Mesothelial cell of epicardium (in vitro differentiated cells): ENCODE results near the gene LCNL1. TPM values are rescaled to one million over a fixed set of nuclear protein-coding genes. Genes with fewer than 3 reads are reported as not detected.

Experiments
- DNase-seq, 2 experiments: peaks; one replicate each; pipeline ENCODE4 v3.0.0; 2021; ENCODE audit warnings: low spot score in 2 of 2; ENCODE audit not compliant: unreplicated experiment in 2 of 2
- H3K27ac Mint-ChIP-seq: 2 replicates; pipeline ENCODE4 v1.8.0; 2021; ENCODE audit warnings: mixed read lengths
- H3K27me3 Mint-ChIP-seq: 2 replicates; pipeline ENCODE4 v1.8.0; 2021; ENCODE audit warnings: low read depth, mixed read lengths
- H3K36me3 Mint-ChIP-seq: 2 replicates; pipeline ENCODE4 v1.8.0; 2021; ENCODE audit warnings: mixed read lengths
- H3K4me1 Mint-ChIP-seq: 2 replicates; pipeline ENCODE4 v1.8.0; 2021; ENCODE audit warnings: mixed read lengths
- H3K4me3 Mint-ChIP-seq: 2 replicates; pipeline ENCODE4 v1.8.0; 2021; ENCODE audit warnings: mild to moderate bottlenecking, moderate library complexity, mixed read lengths
- H3K9me3 Mint-ChIP-seq: 2 replicates; pipeline ENCODE4 v1.8.0; 2021; ENCODE audit warnings: mixed read lengths
- CTCF ChIP-seq: fragments of 200-600 bp; sonication (generic); IDR thresholded peaks from one replicate; pipeline ENCODE4 v1.5.0; 2021; ENCODE audit warnings: antibody characterized with exemption; ENCODE audit not compliant: unreplicated experiment
- total RNA-seq: library from RNA; stranded (reverse); gene quantifications from 3 replicates; pipeline ENCODE4 v1.2.1, GENCODE V29; 2021

Gene LCNL1
- total RNA-seq, 1 donor from 2014 or later = 5.5 TPM

- H3K27ac Mint-ChIP-seq = no peak overlapping the region
- no peak for DNase-seq
- TF ChIP-seq CTCF = no peak
- H3K36me3 Mint-ChIP-seq = peaks cover 9% of the 10 kb centered on the region
- no peaks in the 10 kb centered on the region for H3K4me1 Mint-ChIP-seq
- no peaks in the 10 kb centered on the region for H3K9me3 Mint-ChIP-seq
- H3K4me3 Mint-ChIP-seq = no peak overlapping the region
- H3K27me3 Mint-ChIP-seq = no peaks in the 10 kb centered on the region
Measured at GRCh38 chr9:137009938-137010732, 27.3 kb downstream of the LCNL1 start.

DNA sequence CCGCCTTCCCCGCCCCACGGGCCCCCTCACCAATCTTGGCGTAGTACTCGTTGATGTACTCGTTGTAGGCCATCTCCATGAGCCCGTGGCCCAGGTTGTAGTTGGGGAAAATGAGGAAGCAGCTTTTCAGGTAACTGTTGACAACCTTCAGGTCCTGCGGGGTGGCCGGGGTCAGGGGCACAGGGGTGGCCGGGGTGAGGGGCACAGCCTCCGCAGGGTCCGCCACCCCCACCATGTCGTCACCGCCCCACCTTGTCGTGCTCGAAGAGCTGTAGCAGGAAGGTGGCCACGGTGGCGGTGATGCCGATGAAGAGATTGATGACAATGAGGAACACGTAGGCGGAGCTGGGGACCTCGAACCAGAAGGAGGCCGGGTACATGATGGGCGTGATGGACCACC lies 28.4 kb downstream of the LCNL1 start:
- Mint-ChIP-seq H3K4me3 (no peak overlapping the region), H3K36me3 (peaks cover 11% of the 10 kb centered on the region), H3K4me1 (no peaks in the 10 kb centered on the region), H3K27me3 (no peaks in the 10 kb centered on the region), H3K9me3 (no peaks in the 10 kb centered on the region), H3K27ac (no peak overlapping the region)
- DNase-seq = no peak
- TF ChIP-seq CTCF = no peak

- Mint-ChIP-seq H3K27ac (no peak overlapping the region), H3K4me1 (no peaks in the 10 kb centered on the region), H3K9me3 (no peaks in the 10 kb centered on the region), H3K27me3 (no peaks in the 10 kb centered on the region), H3K36me3 (peaks cover 15% of the 10 kb centered on the region), H3K4me3 (no peak overlapping the region)
- no peak for DNase-seq
- TF ChIP-seq CTCF = no peak
Measured at GRCh38 chr9:137011907-137012675, 29.3 kb downstream of the LCNL1 start.

- Mint-ChIP-seq H3K36me3 (peaks cover 15% of the 10 kb centered on the region), H3K27ac (no peak overlapping the region)
Measured at GRCh38 chr9:137012694-137013570, 30.1 kb downstream of the LCNL1 start.

More at GRCh38 chr9:137012694-137013570, 30.1 kb downstream of the LCNL1 start:
- H3K4me1 Mint-ChIP-seq = no peaks in the 10 kb centered on the region
- H3K9me3 Mint-ChIP-seq = no peaks in the 10 kb centered on the region
- H3K27me3 Mint-ChIP-seq = no peaks in the 10 kb centered on the region
- no peak for TF ChIP-seq CTCF
- DNase-seq = no peak
- no peak overlapping the region for H3K4me3 Mint-ChIP-seq
